ENCODE results near the gene SCML1.

The SCML1 gene

GRCh38 chrX:17736856-17737709 lies at the start of gene SCML1:
TSS of gene SCML1 (plus strand) at chrX:17737493. CDS start at chrX:17744187, 6,694 bp downstream.
- DNase-seq (ENCODE audit: low read depth, low spot score), result peak; percentile 99

- no peak for DNase-seq (ENCODE audit: low read depth, low spot score)
Observed at GRCh38 chrX:17687648-17688047, 49.6 kb upstream of the SCML1 start.

GRCh38 chrX:17689971-17690409 lies 47.3 kb upstream of the SCML1 start:
- peak; percentile 36 for DNase-seq (ENCODE audit: low read depth, low spot score)

- DNase-seq (ENCODE audit: low read depth, low spot score), result peak; percentile 84
Observed at GRCh38 chrX:17692709-17693346, 44.5 kb upstream of the SCML1 start.

GRCh38 chrX:17697191-17697590 lies 40.1 kb upstream of the SCML1 start:
- no peak for DNase-seq (ENCODE audit: low read depth, low spot score)

- no peak for DNase-seq (ENCODE audit: low read depth, low spot score)
Observed at GRCh38 chrX:17700976-17701375, 36.3 kb upstream of the SCML1 start.

- DNase-seq (ENCODE audit: low read depth, low spot score), result no peak
Observed at GRCh38 chrX:17703201-17703600, 34.1 kb upstream of the SCML1 start.

- DNase-seq (ENCODE audit: low read depth, low spot score), result no peak
Observed at GRCh38 chrX:17705211-17705610, 32.1 kb upstream of the SCML1 start.

- peak; percentile 37 for DNase-seq (ENCODE audit: low read depth, low spot score)
Observed at GRCh38 chrX:17706676-17707075, 30.6 kb upstream of the SCML1 start.

GRCh38 chrX:17707731-17708130 lies 29.6 kb upstream of the SCML1 start:
- no peak for DNase-seq (ENCODE audit: low read depth, low spot score)

GRCh38 chrX:17710871-17711301 lies 26.4 kb upstream of the SCML1 start:
- DNase-seq (ENCODE audit: low read depth, low spot score), result no peak

GRCh38 chrX:17713288-17713687 lies 24.0 kb upstream of the SCML1 start:
- no peak for DNase-seq (ENCODE audit: low read depth, low spot score)

- DNase-seq (ENCODE audit: low read depth, low spot score), result no peak
Observed at GRCh38 chrX:17718649-17719165, 18.6 kb upstream of the SCML1 start.

GRCh38 chrX:17719711-17720110 lies 17.6 kb upstream of the SCML1 start:
- peak; percentile 57 for DNase-seq (ENCODE audit: low read depth, low spot score)

GRCh38 chrX:17721715-17722114 lies 15.6 kb upstream of the SCML1 start:
- DNase-seq (ENCODE audit: low read depth, low spot score), result no peak

GRCh38 chrX:17725181-17725580 lies 12.1 kb upstream of the SCML1 start:
- no peak for DNase-seq (ENCODE audit: low read depth, low spot score)

GRCh38 chrX:17732138-17732783 lies 5.0 kb upstream of the SCML1 start:
- no peak for DNase-seq (ENCODE audit: low read depth, low spot score)

- no peak for DNase-seq (ENCODE audit: low read depth, low spot score)
Observed at GRCh38 chrX:17735406-17735805, 1.9 kb upstream of the SCML1 start.

GRCh38 chrX:17736478-17736855 lies 826 bp upstream of the SCML1 start:
- no peak for DNase-seq (ENCODE audit: low read depth, low spot score)

- DNase-seq (ENCODE audit: low read depth, low spot score), result no peak
Observed at GRCh38 chrX:17737710-17737985, 355 bp downstream of the SCML1 start.

GRCh38 chrX:17737986-17738713 lies 857 bp downstream of the SCML1 start:
- DNase-seq (ENCODE audit: low read depth, low spot score), result peak; percentile 85
